HG02840 (cell line): ENCODE results near the gene ZFP36.
"Not testable (repeated sequence)": the region's sequence is repeated elsewhere in the genome, so short reads cannot be mapped to it uniquely, and the experiment has no call there.

ENCODE experiments used
- ATAC-seq: cut with Tn5 transposase; IDR thresholded peaks from one replicate; pipeline ENCODE4 v1.9.1; 2021; ENCODE audit warnings: mild to moderate bottlenecking, moderate library complexity, moderate number of reproducible peaks; ENCODE audit not compliant: unreplicated experiment, low FRiP score

The ZFP36 gene

GRCh38 chr19:39435499-39436349 lies 29.1 kb downstream of the ZFP36 start, which contains the start of gene RPS16:
Gene RPS16, minus strand, starts transcription at chr19:39435949. Its CDS starts 54 bp downstream, at chr19:39435895.
- ATAC-seq: peak; percentile 81

- no peak for ATAC-seq
Measured at GRCh38 chr19:39436350-39436716, 29.7 kb downstream of the ZFP36 start.

GRCh38 chr19:39438270-39438934 lies 31.8 kb downstream of the ZFP36 start:
- ATAC-seq: no peak

- ATAC-seq: no peak
Measured at GRCh38 chr19:39444598-39445195, 38.0 kb downstream of the ZFP36 start.

GRCh38 chr19:39445196-39446111 lies 38.8 kb downstream of the ZFP36 start, which contains the start of gene SUPT5H:
Gene SUPT5H, plus strand, starts transcription at chr19:39445582. Its CDS starts 309 bp downstream, at chr19:39445891.
- ATAC-seq: peak; percentile 84

GRCh38 chr19:39446365-39447084 lies 39.9 kb downstream of the ZFP36 start:
- no peak for ATAC-seq

GRCh38 chr19:39448271-39448670 lies 41.6 kb downstream of the ZFP36 start:
- no peak for ATAC-seq

DNA sequence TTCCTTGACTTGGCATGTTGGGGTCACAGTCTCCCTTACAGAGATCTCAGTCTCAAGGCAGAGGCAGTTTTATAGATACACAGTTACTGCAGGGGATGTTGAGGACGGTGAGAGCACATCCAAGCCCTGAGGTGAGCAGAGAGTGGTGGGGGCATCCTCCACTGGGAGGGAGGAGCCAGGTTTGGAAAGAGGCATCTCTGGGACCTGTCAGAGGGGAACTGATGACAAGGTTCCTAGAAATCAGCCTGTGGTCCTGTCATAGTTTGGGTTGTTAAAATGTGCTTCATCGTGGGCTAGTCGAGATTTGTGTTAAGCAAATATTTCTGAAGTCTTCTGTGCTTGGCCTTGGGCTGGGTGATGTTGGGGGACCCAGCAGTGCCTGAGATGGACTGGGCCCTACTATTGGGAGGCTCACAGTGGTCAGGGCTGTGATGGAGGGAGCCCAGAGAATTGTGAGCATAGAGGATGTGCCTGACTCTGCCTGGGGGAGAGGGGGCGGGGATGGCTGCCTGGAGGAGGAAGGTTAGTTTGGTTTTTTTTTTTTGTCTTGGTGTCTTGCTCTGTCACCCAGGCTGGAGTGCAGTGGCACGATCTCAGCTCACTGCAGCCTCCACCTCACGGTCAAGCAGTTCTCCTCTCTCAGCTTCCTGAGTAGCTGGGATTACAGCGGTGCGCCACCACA lies 42.6 kb downstream of the ZFP36 start:
- no peak for ATAC-seq

- ATAC-seq: not testable (repeated sequence)
Measured at GRCh38 chr19:39451257-39451656, 44.6 kb downstream of the ZFP36 start.
